ENCODE results near the gene HLCS. TPM values are rescaled to one million over a fixed set of nuclear protein-coding genes. Genes with fewer than 3 reads are reported as not detected.

Gene HLCS
- total and polyA plus RNA-seq, 2 of the 8 experiments (the other 6 are each of a cell fraction or from before 2014, with no cell fraction given): 4.7 to 12.2 TPM

- Histone ChIP-seq H4K8ac (ENCODE audit: extremely low read depth, insufficient read depth, low read length) (no peak overlapping the region), H4K20me1 (replicated peaks in 1 of 2; ENCODE audit: control insufficient read depth in 1 of 2, insufficient read depth in 2 of 2, low read length in 2 of 2) (no peaks in the 10 kb centered on the region), H2AFZ (ENCODE audit: low read length) (no peak overlapping the region), H3K4me2 (ENCODE audit: insufficient read depth in 1 of 2, low read depth in 2 of 2, low read length in 2 of 2) (no peak overlapping the region), H3K4me1 (replicated peaks in 1 of 4; ENCODE audit: control insufficient read depth in 3 of 4, insufficient read depth in 4 of 4, low read length in 3 of 4) (peaks cover 0 to 8% (median 3%) of the 10 kb centered on the region in 4 experiments; a peak in 4 of 7 replicates), H2AK5ac (ENCODE audit: low read depth, low read length) (no peak overlapping the region), H3K18ac (ENCODE audit: extremely low read depth, low read length) (no peak overlapping the region), H3K27ac (ENCODE audit: low read depth, low read length) (no peak overlapping the region), H4K91ac (replicated peaks; ENCODE audit: insufficient read length, low read length) (no peak overlapping the region), H3K4me3 (ENCODE audit: extremely low read depth in 1 of 4, insufficient read depth in 2 of 4, low read depth in 3 of 4, low read length in 4 of 4) (no peak overlapping the region), H4K5ac (ENCODE audit: insufficient read length, low read depth, low read length) (no peak overlapping the region), H2BK15ac (ENCODE audit: low read length) (no peak overlapping the region), H3K23ac (ENCODE audit: insufficient read length) (no peak overlapping the region), H3K56ac (replicated peaks; ENCODE audit: insufficient read length, low read depth, low read length) (no peak overlapping the region), H2BK20ac (ENCODE audit: low read length) (no peak overlapping the region), H3K14ac (ENCODE audit: insufficient read length) (no peak overlapping the region), H3K23me2 (ENCODE audit: low read depth, low read length) (no peaks in the 10 kb centered on the region), H3K79me2 (ENCODE audit: control insufficient read depth in 1 of 2, insufficient read depth in 2 of 2, low read length in 2 of 2) (no peaks in the 10 kb centered on the region), H3K36me3 (ENCODE audit: control insufficient read depth in 2 of 4, insufficient read depth in 4 of 4, low read length in 3 of 4) (no peaks in the 10 kb centered on the region), H3K27me3 (replicated peaks in 1 of 4; ENCODE audit: control insufficient read depth in 3 of 4, extremely low read depth in 1 of 4, insufficient read depth in 3 of 4, low read length in 3 of 4) (no peaks in the 10 kb centered on the region), H3K9me3 (ENCODE audit: insufficient read depth in 2 of 2, low read depth in 1 of 2, low read length in 1 of 2) (no peaks in the 10 kb centered on the region), H3K79me1 (ENCODE audit: low read depth, low read length) (no peaks in the 10 kb centered on the region), H2BK5ac (ENCODE audit: low read depth, low read length) (no peak overlapping the region), H2BK120ac (replicated peaks; ENCODE audit: low read depth, low read length) (no peak overlapping the region), H2BK12ac (ENCODE audit: low read depth, low read length) (no peak overlapping the region), H3K4ac (replicated peaks; ENCODE audit: insufficient read length, low read depth, low read length) (no peak overlapping the region), H3K9ac (replicated peaks in 1 of 4; ENCODE audit: extremely low read depth in 1 of 4, low read depth in 3 of 4, low read length in 3 of 4) (no peak overlapping the region)
- FAIRE-seq (no peak), DNase-seq (ENCODE audit: low read depth in 1 of 2, low spot score in 2 of 2) (no peak)
- POLR2A ChIA-PET (ENCODE audit: partially characterized antibody): no interaction called here
- CTCF ChIA-PET (ENCODE audit: partially characterized antibody): interaction anchor here (0.7 to 1.7 kb wide), 3 partner anchors 26 to 284 kb away, joined by 3 to 4 read pairs (median 4); no protein-coding TSS in a partner anchor
- WGBS, 2 experiments (ENCODE audit: extremely low coverage in 1 of 2, insufficient coverage in 1 of 2, insufficient read length in 1 of 2, insufficient replicate concordance in 2 of 2, low coverage in 1 of 2, low lambda C conversion rate in 2 of 2, missing lambda C conversion rate in 1 of 2): 86% methylated on average over 5 of the region's 5 CpGs; no CpG with 5 or more reads in 1 of the 2 experiments
- TF ChIP-seq RBBP5 (IDR thresholded peaks at IDR 0.05; ENCODE audit: borderline replicate concordance, low read depth, low read length): no peak
- TF ChIP-seq, protein P1, sequence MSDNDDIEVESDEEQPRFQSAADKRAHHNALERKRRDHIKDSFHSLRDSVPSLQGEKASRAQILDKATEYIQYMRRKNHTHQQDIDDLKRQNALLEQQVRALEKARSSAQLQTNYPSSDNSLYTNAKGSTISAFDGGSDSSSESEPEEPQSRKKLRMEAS (IDR thresholded peaks at IDR 0.05): no peak
- no peak for TF ChIP-seq CBX8 (IDR thresholded peaks at IDR 0.05; ENCODE audit: borderline replicate concordance, low read depth, low read length)
- no peak for TF ChIP-seq RFX5 (IDR thresholded peaks at IDR 0.05; ENCODE audit: borderline replicate concordance, low read depth, low read length)
- TF ChIP-seq BCL11A (IDR thresholded peaks at IDR 0.05; ENCODE audit: low read depth in 2 of 2, low read length in 2 of 2): no peak
- TF ChIP-seq RNF2 (IDR thresholded peaks at IDR 0.05; ENCODE audit: borderline replicate concordance, low read depth, low read length, missing control alignments, poor library complexity, severe bottlenecking): no peak
- no peak for TF ChIP-seq TEAD4 (IDR thresholded peaks at IDR 0.05; ENCODE audit: low read depth, low read length)
- TF ChIP-seq ATF2 (IDR thresholded peaks at IDR 0.05; ENCODE audit: low read length): no peak
- TF ChIP-seq SAP30 (IDR thresholded peaks at IDR 0.05; ENCODE audit: insufficient read depth, insufficient replicate concordance, low read length): no peak
These were observed 75.3 kb downstream of the HLCS start for GRCh38 chr21:36891121-36891520.

All from H1 (cell line).